Measurements from ENCODE around the gene MRPS22.

DNA sequence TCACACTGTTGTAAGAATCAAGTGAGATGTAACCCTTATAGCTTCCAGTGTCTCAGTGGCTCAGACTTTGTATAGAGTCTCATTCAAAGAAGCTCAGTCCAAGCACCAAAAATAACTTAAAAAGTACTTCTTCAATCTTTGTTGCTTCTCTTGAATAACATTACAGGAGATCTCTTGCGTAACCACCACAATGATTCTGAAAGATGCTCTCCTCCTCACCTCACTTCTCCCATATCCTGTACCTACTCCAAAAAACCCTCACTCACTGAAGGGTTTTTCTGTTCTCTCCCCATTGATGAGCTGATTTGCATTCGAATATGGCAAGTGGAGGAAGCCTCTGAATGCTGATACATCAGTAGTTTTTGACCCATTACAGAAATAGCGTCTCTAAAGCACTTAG is 39.4 kb upstream of the MRPS22 start:
- TF ChIP-seq POLR2A (IDR thresholded peaks at IDR 0.05) (no peak), CTCF (IDR thresholded peaks at IDR 0.05) (no peak), POLR2AphosphoS5 (IDR thresholded peaks at IDR 0.05) (no peak)
